Psoas muscle (tissue), 8 donors: ENCODE results near the gene RFT1. TPM values are rescaled to one million over a fixed set of nuclear protein-coding genes. Genes with fewer than 3 reads are reported as not detected.

Experiments
- ATAC-seq, 4 donors: fragments of 200-7000 bp; cut with Tn5 transposase; one replicate each; pipeline ENCODE4 v1.9.1; 2020; ENCODE audit warnings: moderate library complexity in 3 of 4, mild to moderate bottlenecking in 2 of 4
- DNase-seq, 2 donors: peaks; one replicate each; pipeline ENCODE4 v3.0.0-alpha.2; 2020
- H3K27ac ChIP-seq: fragments of 200-600 bp; one replicate; pipeline ENCODE4 v1.8.0; 2022
- H3K27me3 ChIP-seq, 3 donors: fragments of 200-600 bp in 1 of 3; one replicate each; pipeline versions ENCODE4 v1.6.1 to v1.8.0; 2013 to 2022; ENCODE audit warnings: low read length in 2 of 3, mild to moderate bottlenecking in 2 of 3, moderate library complexity in 1 of 3; ENCODE audit not compliant: insufficient read depth in 3 of 3
- H3K36me3 ChIP-seq, 2 donors: fragments of 200-600 bp in 1 of 2; one replicate each; pipeline versions ENCODE4 v1.6.1 to v1.8.0; 2013 to 2022; ENCODE audit warnings: low read depth in 1 of 2, mild to moderate bottlenecking in 1 of 2, moderate library complexity in 1 of 2; ENCODE audit not compliant: insufficient read depth in 1 of 2
- H3K4me1 ChIP-seq: fragments of 200-600 bp; one replicate; pipeline ENCODE4 v1.8.0; 2022
- H3K4me3 ChIP-seq: fragments of 200-600 bp; one replicate; pipeline ENCODE4 v1.8.0; 2022; ENCODE audit warnings: mild to moderate bottlenecking
- H3K9me3 ChIP-seq: fragments of 200-600 bp; one replicate; pipeline ENCODE4 v1.8.0; 2022
- WGBS, 3 donors: extraction: QIAGEN DNeasy Blood & Tissue Kit; methylation state at CpG; one replicate each; pipeline versions ENCODE4 v1.1.6 to v1.1.7; 2013; 5-methylcytosine and 5-hydroxymethylcytosine counted together
- intact Hi-C, 2 donors: fragments of 100-400 bp; cut with DNase I; formaldehyde crosslinking; loops; one replicate each; pipeline versions ENCODE4 v1.11.0 to v1.14.2; 2022
- polyA plus RNA-seq, 3 donors: library from polyadenylated mRNA; stranded (reverse); fragments of 200-250 nt; gene quantifications; one replicate each; pipeline ENCODE4 v1.2.3, GENCODE V29; 2013
- total RNA-seq, 4 donors: library from RNA; stranded (reverse); fragmentation: NEBNext Ultra II Directional in 2 of 4; extraction: Animal tissue kit (Norgen Biotek cat#: 25700) in 2 of 4; gene quantifications; one replicate each; pipeline versions ENCODE4 v1.2.1 to v1.2.4, GENCODE V29; 2021 to 2023
- TF ChIP-seq, protein P1 (sequence below): fragments of 200-600 bp; IDR thresholded peaks from one replicate; pipeline ENCODE4 v1.8.0; 2022; ENCODE audit warnings: antibody characterized with exemption
- donor health status: healthy with polysubstance abuse.
- donor health status: DM: no; HTN: no; CAD: no; lungs with moderate emphysema.
- donor health status: Bipolar disorder and iron deficiency.
- donor health status: healthy.
- donor health status: DM: yes; HTN: yes; CAD: no.
- donor health status: DM: no; HTN: no; CAD: no.
- donor health status: DM: no; HTN: no; CAD: no.
- donor health status: DM: yes; HTN: yes; CAD: no.

RFT1 gene
- total and polyA plus RNA-seq, 7 donors, result 5.4 to 13.2 (median 6.9) TPM

DNA sequence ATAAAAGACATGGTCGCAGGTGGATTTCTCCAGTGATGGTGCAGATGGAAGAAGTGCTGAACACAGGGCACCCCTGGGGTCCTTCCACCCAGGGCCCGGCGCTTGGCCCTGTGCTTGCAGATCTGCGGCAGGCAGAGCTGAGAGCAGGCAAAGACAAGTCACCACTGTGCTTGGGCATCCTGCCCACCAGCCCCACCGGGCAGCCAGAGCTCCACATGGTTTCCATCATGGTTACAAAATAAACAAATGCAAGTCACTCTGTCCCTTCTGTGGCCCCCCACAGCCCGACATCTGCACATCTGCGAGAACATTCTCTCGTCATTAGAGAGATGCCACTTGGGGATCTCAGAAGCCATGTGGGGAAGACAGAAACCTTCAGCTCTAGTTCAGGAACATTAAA, 46.7 kb downstream of the RFT1 start:
- intact Hi-C loops, result no loop called here
- peak in 1 of 2 donors; percentile 69 for DNase-seq
- Histone ChIP-seq H3K9me3 (no peaks in the 10 kb centered on the region), H3K4me3 (no peak overlapping the region), H3K27me3 (no peaks in the 10 kb centered on the region), H3K27ac (no peak overlapping the region), H3K36me3 (peaks cover 0 to 20% of the 10 kb centered on the region in 2 donors), H3K4me1 (no peaks in the 10 kb centered on the region)
- peak in 3 of 4 donors; percentile 32 to 45 (median 34) for ATAC-seq
- TF ChIP-seq, protein P1, sequence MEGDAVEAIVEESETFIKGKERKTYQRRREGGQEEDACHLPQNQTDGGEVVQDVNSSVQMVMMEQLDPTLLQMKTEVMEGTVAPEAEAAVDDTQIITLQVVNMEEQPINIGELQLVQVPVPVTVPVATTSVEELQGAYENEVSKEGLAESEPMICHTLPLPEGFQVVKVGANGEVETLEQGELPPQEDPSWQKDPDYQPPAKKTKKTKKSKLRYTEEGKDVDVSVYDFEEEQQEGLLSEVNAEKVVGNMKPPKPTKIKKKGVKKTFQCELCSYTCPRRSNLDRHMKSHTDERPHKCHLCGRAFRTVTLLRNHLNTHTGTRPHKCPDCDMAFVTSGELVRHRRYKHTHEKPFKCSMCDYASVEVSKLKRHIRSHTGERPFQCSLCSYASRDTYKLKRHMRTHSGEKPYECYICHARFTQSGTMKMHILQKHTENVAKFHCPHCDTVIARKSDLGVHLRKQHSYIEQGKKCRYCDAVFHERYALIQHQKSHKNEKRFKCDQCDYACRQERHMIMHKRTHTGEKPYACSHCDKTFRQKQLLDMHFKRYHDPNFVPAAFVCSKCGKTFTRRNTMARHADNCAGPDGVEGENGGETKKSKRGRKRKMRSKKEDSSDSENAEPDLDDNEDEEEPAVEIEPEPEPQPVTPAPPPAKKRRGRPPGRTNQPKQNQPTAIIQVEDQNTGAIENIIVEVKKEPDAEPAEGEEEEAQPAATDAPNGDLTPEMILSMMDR, result no peak
- 49 to 69% (median 55%) methylated on average over 8 of the region's 8 CpGs for WGBS, 3 donors

DNA sequence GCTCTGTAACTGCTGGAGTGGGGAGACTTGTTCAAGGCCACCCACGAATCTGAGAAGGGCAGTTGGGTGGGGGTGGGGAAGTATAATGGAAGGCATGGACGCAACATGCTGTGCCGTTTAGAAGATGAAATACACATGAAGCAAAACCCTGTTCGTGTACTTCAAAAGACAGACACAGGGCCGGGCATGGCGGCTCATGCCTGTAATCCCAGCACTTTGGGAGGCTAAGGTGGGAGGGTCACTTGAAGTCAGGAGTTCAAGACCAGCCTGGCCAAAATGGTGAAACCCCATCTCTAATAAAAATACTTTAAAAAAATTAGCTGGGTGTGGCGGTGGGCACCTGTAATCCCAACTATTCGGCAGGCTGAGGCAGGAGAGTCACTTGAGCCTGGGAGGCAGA, 47.5 kb downstream of the RFT1 start:
- Histone ChIP-seq H3K4me1 (no peaks in the 10 kb centered on the region), H3K4me3 (no peak overlapping the region), H3K27me3 (no peaks in the 10 kb centered on the region), H3K27ac (no peak overlapping the region), H3K9me3 (no peaks in the 10 kb centered on the region), H3K36me3 (peaks cover 0 to 13% of the 10 kb centered on the region in 2 donors)
- intact Hi-C loops, result no loop called here
- WGBS, 3 donors, result 80 to 85% (median 83%) methylated on average over 8 of the region's 8 CpGs
- DNase-seq (no peak), ATAC-seq (no peak)
- TF ChIP-seq, protein P1, result no peak

DNA sequence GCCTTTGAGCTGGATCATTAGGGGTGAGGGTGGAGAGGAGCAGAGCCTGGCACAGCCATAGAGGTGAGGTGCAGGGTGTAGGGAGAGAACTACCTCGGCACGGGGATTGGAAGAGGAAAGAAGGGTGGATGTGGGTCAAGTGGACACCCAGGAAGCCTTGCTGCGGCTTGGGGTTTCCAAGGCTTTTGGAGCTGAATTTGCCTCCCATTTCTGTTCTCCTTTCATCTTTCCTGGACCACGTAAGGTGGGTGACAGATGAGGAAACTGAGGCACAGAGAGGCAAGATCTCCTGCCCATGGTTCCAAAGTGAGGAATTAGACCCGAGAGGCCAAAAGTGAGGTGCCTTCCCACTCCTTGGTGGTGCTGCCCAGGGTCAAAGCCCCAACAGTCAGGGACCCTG, 48.9 kb downstream of the RFT1 start:
- ATAC-seq (no peak), DNase-seq (no peak)
- Histone ChIP-seq H3K4me3 (no peak overlapping the region), H3K4me1 (no peaks in the 10 kb centered on the region), H3K27ac (no peak overlapping the region), H3K9me3 (no peaks in the 10 kb centered on the region), H3K27me3 (no peaks in the 10 kb centered on the region), H3K36me3 (peaks cover 0 to 9% of the 10 kb centered on the region in 2 donors)
- intact Hi-C loops, result no loop called here
- TF ChIP-seq, protein P1, result no peak
- 85 to 89% (median 87%) methylated on average over 5 of the region's 5 CpGs for WGBS, 3 donors

DNA sequence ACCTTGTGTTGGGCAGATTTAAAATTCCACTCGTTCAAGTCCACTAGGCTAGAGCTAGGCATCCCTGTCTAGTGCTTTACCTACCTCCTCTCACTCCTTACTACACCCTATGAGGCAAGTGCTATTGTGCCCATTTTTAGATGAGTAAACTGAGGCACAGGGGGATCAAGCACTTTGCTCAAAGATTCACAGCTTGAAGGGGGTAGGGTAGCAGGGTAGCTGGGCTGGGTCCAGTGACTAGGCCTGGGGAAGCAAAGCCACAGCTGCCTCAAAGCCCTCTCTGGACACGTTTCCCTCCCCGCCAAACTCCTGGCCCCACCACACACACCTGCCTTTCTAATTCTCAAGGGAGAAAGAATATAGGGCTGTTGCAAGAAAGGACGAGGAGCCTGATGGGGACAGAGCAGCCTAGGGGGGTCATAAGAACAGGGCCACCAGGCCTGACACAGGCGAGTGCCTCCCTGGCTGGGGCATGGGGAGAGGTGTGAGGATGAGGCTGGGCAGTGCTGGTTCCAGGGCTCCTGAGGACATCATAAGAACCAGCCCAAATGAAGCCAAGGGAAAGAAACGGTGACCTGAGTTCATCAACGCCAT, 49.5 kb downstream of the RFT1 start:
- Histone ChIP-seq H3K27me3 (no peaks in the 10 kb centered on the region), H3K4me1 (no peaks in the 10 kb centered on the region), H3K9me3 (no peaks in the 10 kb centered on the region), H3K27ac (no peak overlapping the region), H3K4me3 (no peak overlapping the region), H3K36me3 (peaks cover 0 to 7% of the 10 kb centered on the region in 2 donors)
- TF ChIP-seq, protein P1, result no peak
- 68 to 81% (median 72%) methylated on average over 7 of the region's 7 CpGs for WGBS, 3 donors
- intact Hi-C loops, result no loop called here
- no peak for ATAC-seq
- DNase-seq, result no peak
